ENCODE measurements around the gene RSU1. TPM values are rescaled to one million over a fixed set of nuclear protein-coding genes. Genes with fewer than 3 reads are reported as not detected.

Gene RSU1
- polyA plus RNA-seq, 3 donors, result 45.7 to 111 (median 100) TPM

- Histone ChIP-seq H3K9ac (ENCODE audit: insufficient read depth, low read length, poor library complexity, severe bottlenecking) (no peak overlapping the region), H3K27ac (ENCODE audit: low read depth in 1 of 2, low read length in 2 of 2) (no peak overlapping the region), H3K4me2 (replicated peaks; ENCODE audit: extremely low read depth, low read length, poor library complexity, severe bottlenecking) (no peak overlapping the region), H4K20me1 (ENCODE audit: insufficient read depth, low read length) (no peaks in the 10 kb centered on the region), H3K4me1 (ENCODE audit: control insufficient read depth in 1 of 2, insufficient read depth in 2 of 2, low read length in 2 of 2) (no peaks in the 10 kb centered on the region), H3K4me3 (replicated peaks in 1 of 3; ENCODE audit: low read depth in 2 of 3, low read length in 3 of 3) (no peak overlapping the region), H3K79me2 (ENCODE audit: insufficient read depth, low read length) (no peaks in the 10 kb centered on the region), H3K27me3 (ENCODE audit: control insufficient read depth in 2 of 2, insufficient read depth in 2 of 2, low read length in 2 of 2) (peaks cover 0 to 3% of the 10 kb centered on the region in 2 donors), H2AFZ (ENCODE audit: insufficient read depth, low read depth, low read length, poor library complexity, severe bottlenecking) (no peak overlapping the region), H3K36me3 (replicated peaks in 1 of 2; ENCODE audit: control insufficient read depth in 1 of 2, insufficient read depth in 2 of 2, low read length in 2 of 2) (no peaks in the 10 kb centered on the region), H3K9me3 (replicated peaks in 1 of 2; ENCODE audit: control insufficient read depth in 1 of 2, insufficient read depth in 1 of 2, low read length in 2 of 2) (no peaks in the 10 kb centered on the region)
- no peak for TF ChIP-seq CTCF (IDR thresholded peaks at IDR 0.05)
- H3K4me1 Mint-ChIP-seq, result peaks cover 4% of the 10 kb centered on the region
- H3K36me3 Mint-ChIP-seq, result no peaks in the 10 kb centered on the region
- H3K27ac Mint-ChIP-seq, result no peak overlapping the region
- no peak for DNase-seq
- intact Hi-C loops (cut with micrococcal nuclease), result no loop called here
- H3K9me3 Mint-ChIP-seq, result peaks cover 0 to 4% (median 2%) of the 10 kb centered on the region in 7 donors
- H3K4me3 Mint-ChIP-seq, result no peak overlapping the region
- 95% methylated on average over 4 of the region's 6 CpGs for WGBS (ENCODE audit: insufficient coverage)
- peaks cover 2 to 8% (median 5%) of the 10 kb centered on the region in 3 donors for H3K27me3 Mint-ChIP-seq (ENCODE audit: low read depth in 3 of 3)
Observed at GRCh38 chr10:16585103-16585502, 232.1 kb downstream of the RSU1 start.

- no peak for TF ChIP-seq CTCF (IDR thresholded peaks at IDR 0.05)
- H3K4me2 ChIP-seq (replicated peaks; ENCODE audit: extremely low read depth, low read length, poor library complexity, severe bottlenecking), result no peak overlapping the region
- H3K36me3 Mint-ChIP-seq, result no peaks in the 10 kb centered on the region
- H3K27ac Mint-ChIP-seq, result no peak overlapping the region
- no peak for DNase-seq
- peaks cover 0 to 4% (median 2%) of the 10 kb centered on the region in 7 donors for H3K9me3 Mint-ChIP-seq
- no peak overlapping the region for H3K27ac ChIP-seq (ENCODE audit: low read depth in 1 of 2, low read length in 2 of 2)
- H3K4me3 ChIP-seq (replicated peaks in 1 of 3; ENCODE audit: low read depth in 2 of 3, low read length in 3 of 3), result no peak overlapping the region
- 92% methylated on average over 10 of the region's 10 CpGs for WGBS (ENCODE audit: insufficient coverage)
- no peaks in the 10 kb centered on the region for H3K9me3 ChIP-seq (replicated peaks in 1 of 2; ENCODE audit: control insufficient read depth in 1 of 2, insufficient read depth in 1 of 2, low read length in 2 of 2)
- no peaks in the 10 kb centered on the region for H3K4me1 ChIP-seq (ENCODE audit: control insufficient read depth in 1 of 2, insufficient read depth in 2 of 2, low read length in 2 of 2)
- H3K79me2 ChIP-seq (ENCODE audit: insufficient read depth, low read length), result no peaks in the 10 kb centered on the region
- no peaks in the 10 kb centered on the region for H3K36me3 ChIP-seq (replicated peaks in 1 of 2; ENCODE audit: control insufficient read depth in 1 of 2, insufficient read depth in 2 of 2, low read length in 2 of 2)
- intact Hi-C loops (cut with micrococcal nuclease), result no loop called here
- H3K27me3 ChIP-seq (ENCODE audit: control insufficient read depth in 2 of 2, insufficient read depth in 2 of 2, low read length in 2 of 2), result peaks cover 0 to 3% of the 10 kb centered on the region in 2 donors
- H3K27me3 Mint-ChIP-seq (ENCODE audit: low read depth in 3 of 3), result peaks cover 2 to 8% (median 5%) of the 10 kb centered on the region in 3 donors
- peaks cover 4% of the 10 kb centered on the region for H3K4me1 Mint-ChIP-seq
- no peak overlapping the region for H2AFZ ChIP-seq (ENCODE audit: insufficient read depth, low read depth, low read length, poor library complexity, severe bottlenecking)
- no peak overlapping the region for H3K9ac ChIP-seq (ENCODE audit: insufficient read depth, low read length, poor library complexity, severe bottlenecking)
- H4K20me1 ChIP-seq (ENCODE audit: insufficient read depth, low read length), result no peaks in the 10 kb centered on the region
- H3K4me3 Mint-ChIP-seq, result no peak overlapping the region
Observed at GRCh38 chr10:16583382-16583781, 233.8 kb downstream of the RSU1 start.
